CD1c-positive myeloid dendritic cell (primary cell): ENCODE measurements around the gene ZNF566.
"Not testable (repeated sequence)": the region's sequence is repeated elsewhere in the genome, so short reads cannot be mapped to it uniquely, and the experiment has no call there.

Experiments
- DNase-seq: peaks from one replicate; pipeline ENCODE4 v3.0.0-alpha.2; 2016; ENCODE audit errors: extremely low spot score

The ZNF566 gene

GRCh38 chr19:36489118-36489919 lies at the start of gene ZNF566:
Gene ZNF566 (minus strand): TSS chr19:36489561. CDS start chr19:36476557, 13,004 bp downstream.
- DNase-seq: peak; percentile 96

- DNase-seq: no peak
Measured at GRCh38 chr19:36528921-36529518, 39.7 kb upstream of the ZNF566 start.

- DNase-seq: peak; percentile 96
Measured at GRCh38 chr19:36528194-36528920, 39.0 kb upstream of the ZNF566 start, which contains the start of gene ZNF260. Gene ZNF260 (minus strand): TSS chr19:36528271. CDS start chr19:36515238, 13,033 bp downstream.

- no peak for DNase-seq
Measured at GRCh38 chr19:36527873-36528193, 38.5 kb upstream of the ZNF566 start.

GRCh38 chr19:36527341-36527740 lies 38.0 kb upstream of the ZNF566 start:
- no peak for DNase-seq

- DNase-seq: no peak
Measured at GRCh38 chr19:36526581-36526980, 37.2 kb upstream of the ZNF566 start.

GRCh38 chr19:36524617-36525016 lies 35.3 kb upstream of the ZNF566 start:
- DNase-seq: no peak

- no peak for DNase-seq
Measured at GRCh38 chr19:36514012-36514612, 24.8 kb upstream of the ZNF566 start.

- no peak for DNase-seq
Measured at GRCh38 chr19:36508325-36508724, 19.0 kb upstream of the ZNF566 start.

GRCh38 chr19:36501973-36502372 lies 12.6 kb upstream of the ZNF566 start:
- DNase-seq: no peak

- no peak for DNase-seq
Measured at GRCh38 chr19:36497001-36497400, 7.6 kb upstream of the ZNF566 start.

GRCh38 chr19:36492689-36493453 lies 3.5 kb upstream of the ZNF566 start:
- DNase-seq: peak; percentile 47

- DNase-seq: not testable (repeated sequence)
Measured at GRCh38 chr19:36490846-36491245, 1.5 kb upstream of the ZNF566 start.

- DNase-seq: peak; percentile 81
Measured at GRCh38 chr19:36489920-36490415, 607 bp upstream of the ZNF566 start.

- no peak for DNase-seq
Measured at GRCh38 chr19:36488846-36489117, 579 bp downstream of the ZNF566 start.

- DNase-seq: no peak
Measured at GRCh38 chr19:36488118-36488845, 1.1 kb downstream of the ZNF566 start.

GRCh38 chr19:36483653-36484052 lies 5.7 kb downstream of the ZNF566 start:
- DNase-seq: no peak

- no peak for DNase-seq
Measured at GRCh38 chr19:36482876-36483275, 6.5 kb downstream of the ZNF566 start.

- DNase-seq: no peak
Measured at GRCh38 chr19:36460046-36460445, 29.3 kb downstream of the ZNF566 start.

- DNase-seq: no peak
Measured at GRCh38 chr19:36456831-36457230, 32.5 kb downstream of the ZNF566 start.
